Measurements from ENCODE around the gene WDFY4.

DNA sequence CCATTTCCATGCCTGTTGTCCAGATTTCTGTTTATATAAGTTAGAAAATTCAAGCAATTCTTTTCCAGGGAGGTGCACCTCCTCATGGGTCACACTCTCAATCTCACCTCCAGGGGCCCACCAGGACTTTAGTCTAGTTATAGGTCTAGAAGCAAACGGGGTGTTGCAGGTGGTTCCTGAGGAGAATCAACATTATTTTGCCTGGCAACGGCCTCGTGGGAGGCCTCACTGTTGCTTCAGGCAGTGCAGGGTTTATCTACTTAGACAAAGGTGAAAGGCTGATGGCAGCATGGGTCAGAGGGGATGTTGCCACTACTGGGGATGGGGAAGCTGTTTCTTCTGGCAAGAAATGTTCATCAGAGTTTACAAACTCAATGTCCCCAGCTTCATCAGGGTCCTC lies 311.7 kb downstream of the WDFY4 start:
- no peak for TF ChIP-seq POLR2A (IDR thresholded peaks at IDR 0.05; ENCODE audit: low read length)
- TF ChIP-seq, protein P1, sequence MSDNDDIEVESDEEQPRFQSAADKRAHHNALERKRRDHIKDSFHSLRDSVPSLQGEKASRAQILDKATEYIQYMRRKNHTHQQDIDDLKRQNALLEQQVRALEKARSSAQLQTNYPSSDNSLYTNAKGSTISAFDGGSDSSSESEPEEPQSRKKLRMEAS (IDR thresholded peaks at IDR 0.05): no peak
- TF ChIP-seq, protein P2, sequence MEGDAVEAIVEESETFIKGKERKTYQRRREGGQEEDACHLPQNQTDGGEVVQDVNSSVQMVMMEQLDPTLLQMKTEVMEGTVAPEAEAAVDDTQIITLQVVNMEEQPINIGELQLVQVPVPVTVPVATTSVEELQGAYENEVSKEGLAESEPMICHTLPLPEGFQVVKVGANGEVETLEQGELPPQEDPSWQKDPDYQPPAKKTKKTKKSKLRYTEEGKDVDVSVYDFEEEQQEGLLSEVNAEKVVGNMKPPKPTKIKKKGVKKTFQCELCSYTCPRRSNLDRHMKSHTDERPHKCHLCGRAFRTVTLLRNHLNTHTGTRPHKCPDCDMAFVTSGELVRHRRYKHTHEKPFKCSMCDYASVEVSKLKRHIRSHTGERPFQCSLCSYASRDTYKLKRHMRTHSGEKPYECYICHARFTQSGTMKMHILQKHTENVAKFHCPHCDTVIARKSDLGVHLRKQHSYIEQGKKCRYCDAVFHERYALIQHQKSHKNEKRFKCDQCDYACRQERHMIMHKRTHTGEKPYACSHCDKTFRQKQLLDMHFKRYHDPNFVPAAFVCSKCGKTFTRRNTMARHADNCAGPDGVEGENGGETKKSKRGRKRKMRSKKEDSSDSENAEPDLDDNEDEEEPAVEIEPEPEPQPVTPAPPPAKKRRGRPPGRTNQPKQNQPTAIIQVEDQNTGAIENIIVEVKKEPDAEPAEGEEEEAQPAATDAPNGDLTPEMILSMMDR (IDR thresholded peaks at IDR 0.05): no peak
- TF ChIP-seq EP300 (IDR thresholded peaks at IDR 0.05): no peak
- TF ChIP-seq MYC (IDR thresholded peaks at IDR 0.05; ENCODE audit: borderline replicate concordance, low read length): no peak
- TF ChIP-seq JUN (IDR thresholded peaks at IDR 0.05): no peak
- no peak for TF ChIP-seq CHD2 (IDR thresholded peaks at IDR 0.05; ENCODE audit: low read length, partially characterized antibody)
- TF ChIP-seq, protein P3, sequence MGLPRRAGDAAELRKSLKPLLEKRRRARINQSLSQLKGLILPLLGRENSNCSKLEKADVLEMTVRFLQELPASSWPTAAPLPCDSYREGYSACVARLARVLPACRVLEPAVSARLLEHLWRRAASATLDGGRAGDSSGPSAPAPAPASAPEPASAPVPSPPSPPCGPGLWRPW (IDR thresholded peaks at IDR 0.05): no peak
- TF ChIP-seq, protein P4, sequence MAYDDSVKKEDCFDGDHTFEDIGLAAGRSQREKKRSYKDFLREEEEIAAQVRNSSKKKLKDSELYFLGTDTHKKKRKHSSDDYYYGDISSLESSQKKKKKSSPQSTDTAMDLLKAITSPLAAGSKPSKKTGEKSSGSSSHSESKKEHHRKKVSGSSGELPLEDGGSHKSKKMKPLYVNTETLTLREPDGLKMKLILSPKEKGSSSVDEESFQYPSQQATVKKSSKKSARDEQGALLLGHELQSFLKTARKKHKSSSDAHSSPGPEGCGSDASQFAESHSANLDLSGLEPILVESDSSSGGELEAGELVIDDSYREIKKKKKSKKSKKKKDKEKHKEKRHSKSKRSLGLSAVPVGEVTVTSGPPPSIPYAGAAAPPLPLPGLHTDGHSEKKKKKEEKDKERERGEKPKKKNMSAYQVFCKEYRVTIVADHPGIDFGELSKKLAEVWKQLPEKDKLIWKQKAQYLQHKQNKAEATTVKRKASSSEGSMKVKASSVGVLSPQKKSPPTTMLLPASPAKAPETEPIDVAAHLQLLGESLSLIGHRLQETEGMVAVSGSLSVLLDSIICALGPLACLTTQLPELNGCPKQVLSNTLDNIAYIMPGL (CRISPR knock-in tag; IDR thresholded peaks at IDR 0.05; ENCODE audit: borderline replicate concordance): no peak
- TF ChIP-seq, protein P5, sequence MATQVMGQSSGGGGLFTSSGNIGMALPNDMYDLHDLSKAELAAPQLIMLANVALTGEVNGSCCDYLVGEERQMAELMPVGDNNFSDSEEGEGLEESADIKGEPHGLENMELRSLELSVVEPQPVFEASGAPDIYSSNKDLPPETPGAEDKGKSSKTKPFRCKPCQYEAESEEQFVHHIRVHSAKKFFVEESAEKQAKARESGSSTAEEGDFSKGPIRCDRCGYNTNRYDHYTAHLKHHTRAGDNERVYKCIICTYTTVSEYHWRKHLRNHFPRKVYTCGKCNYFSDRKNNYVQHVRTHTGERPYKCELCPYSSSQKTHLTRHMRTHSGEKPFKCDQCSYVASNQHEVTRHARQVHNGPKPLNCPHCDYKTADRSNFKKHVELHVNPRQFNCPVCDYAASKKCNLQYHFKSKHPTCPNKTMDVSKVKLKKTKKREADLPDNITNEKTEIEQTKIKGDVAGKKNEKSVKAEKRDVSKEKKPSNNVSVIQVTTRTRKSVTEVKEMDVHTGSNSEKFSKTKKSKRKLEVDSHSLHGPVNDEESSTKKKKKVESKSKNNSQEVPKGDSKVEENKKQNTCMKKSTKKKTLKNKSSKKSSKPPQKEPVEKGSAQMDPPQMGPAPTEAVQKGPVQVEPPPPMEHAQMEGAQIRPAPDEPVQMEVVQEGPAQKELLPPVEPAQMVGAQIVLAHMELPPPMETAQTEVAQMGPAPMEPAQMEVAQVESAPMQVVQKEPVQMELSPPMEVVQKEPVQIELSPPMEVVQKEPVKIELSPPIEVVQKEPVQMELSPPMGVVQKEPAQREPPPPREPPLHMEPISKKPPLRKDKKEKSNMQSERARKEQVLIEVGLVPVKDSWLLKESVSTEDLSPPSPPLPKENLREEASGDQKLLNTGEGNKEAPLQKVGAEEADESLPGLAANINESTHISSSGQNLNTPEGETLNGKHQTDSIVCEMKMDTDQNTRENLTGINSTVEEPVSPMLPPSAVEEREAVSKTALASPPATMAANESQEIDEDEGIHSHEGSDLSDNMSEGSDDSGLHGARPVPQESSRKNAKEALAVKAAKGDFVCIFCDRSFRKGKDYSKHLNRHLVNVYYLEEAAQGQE (IDR thresholded peaks at IDR 0.05): no peak
- no peak for TF ChIP-seq BHLHE40 (IDR thresholded peaks at IDR 0.05; ENCODE audit: low read depth, low read length)
- no peak for TF ChIP-seq JUNB (IDR thresholded peaks at IDR 0.05)
